GM21723 (cell line): ENCODE results near the gene JUNB.
A peak's percentile ranks its signal among the peaks of the same experiment; 100 is the strongest.
"Not testable (repeated sequence)": the region's sequence is repeated elsewhere in the genome, so short reads cannot be mapped to it uniquely, and the experiment has no call there.

Experiments
- ATAC-seq: cut with Tn5 transposase; IDR thresholded peaks from one replicate; pipeline ENCODE4 v1.9.1; 2021; ENCODE audit warnings: mild to moderate bottlenecking, moderate library complexity; ENCODE audit not compliant: unreplicated experiment

Gene JUNB

DNA sequence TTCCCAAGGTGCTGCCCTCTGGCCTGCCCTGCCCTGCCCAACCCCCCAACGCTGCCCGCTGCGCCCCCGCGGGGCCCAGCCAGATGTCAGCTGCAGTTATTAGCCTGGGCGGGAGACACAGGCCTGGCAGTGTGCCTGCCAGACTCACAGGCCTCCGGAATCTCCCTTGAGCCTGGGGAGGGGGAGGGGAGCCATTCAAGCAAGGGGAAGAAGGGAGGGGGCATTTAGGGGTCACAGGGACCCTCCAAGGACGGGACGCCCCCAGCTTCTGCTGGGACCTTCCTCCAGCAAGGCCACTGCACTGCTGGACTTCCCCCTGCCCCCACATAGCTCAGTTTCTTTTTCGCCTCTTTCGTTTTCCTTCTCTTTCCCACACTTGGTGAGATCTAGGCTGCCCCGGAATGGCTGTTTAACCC lies 2.6 kb upstream of the JUNB start:
- ATAC-seq, result no peak

DNA sequence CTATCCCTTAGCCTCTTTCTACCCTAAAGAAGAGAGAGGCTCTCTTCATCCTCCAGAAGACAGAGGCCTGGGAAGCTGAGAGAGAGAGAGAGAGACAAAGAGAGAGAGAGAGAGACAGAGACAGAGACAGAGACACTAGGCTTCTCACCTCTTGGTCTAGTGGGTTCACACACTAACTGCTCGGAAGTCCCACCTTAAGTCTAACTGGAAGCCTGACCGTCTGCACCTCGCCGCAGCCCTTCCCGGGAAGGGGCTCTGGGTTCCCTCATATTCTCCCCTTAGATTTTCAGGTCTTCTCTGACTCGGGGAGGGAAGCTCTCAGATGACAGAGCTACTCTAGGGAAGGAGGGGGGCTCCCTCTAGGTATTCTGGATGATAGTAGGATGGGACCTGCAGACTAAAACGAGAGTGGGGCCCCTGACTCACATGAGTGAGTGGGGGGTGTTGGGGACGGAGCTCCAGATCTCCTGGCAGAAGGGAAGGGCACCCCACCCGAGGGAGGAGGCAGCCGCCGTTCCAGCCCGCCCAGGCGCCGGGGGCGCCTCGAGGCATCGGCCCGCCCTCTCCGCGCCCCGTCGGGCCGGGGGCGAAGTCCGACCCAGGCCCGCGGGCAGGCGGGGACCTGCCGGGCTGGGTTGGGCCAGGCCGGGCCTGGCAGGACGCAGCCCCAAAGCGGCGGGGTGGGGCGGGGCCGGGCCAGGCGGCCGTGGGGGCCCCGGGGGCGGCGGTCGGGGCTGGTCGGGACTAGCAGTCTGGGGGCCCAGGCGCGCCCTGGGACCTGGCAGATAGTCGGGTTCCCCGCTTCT lies 2.0 kb upstream of the JUNB start:
- ATAC-seq, result no peak

DNA sequence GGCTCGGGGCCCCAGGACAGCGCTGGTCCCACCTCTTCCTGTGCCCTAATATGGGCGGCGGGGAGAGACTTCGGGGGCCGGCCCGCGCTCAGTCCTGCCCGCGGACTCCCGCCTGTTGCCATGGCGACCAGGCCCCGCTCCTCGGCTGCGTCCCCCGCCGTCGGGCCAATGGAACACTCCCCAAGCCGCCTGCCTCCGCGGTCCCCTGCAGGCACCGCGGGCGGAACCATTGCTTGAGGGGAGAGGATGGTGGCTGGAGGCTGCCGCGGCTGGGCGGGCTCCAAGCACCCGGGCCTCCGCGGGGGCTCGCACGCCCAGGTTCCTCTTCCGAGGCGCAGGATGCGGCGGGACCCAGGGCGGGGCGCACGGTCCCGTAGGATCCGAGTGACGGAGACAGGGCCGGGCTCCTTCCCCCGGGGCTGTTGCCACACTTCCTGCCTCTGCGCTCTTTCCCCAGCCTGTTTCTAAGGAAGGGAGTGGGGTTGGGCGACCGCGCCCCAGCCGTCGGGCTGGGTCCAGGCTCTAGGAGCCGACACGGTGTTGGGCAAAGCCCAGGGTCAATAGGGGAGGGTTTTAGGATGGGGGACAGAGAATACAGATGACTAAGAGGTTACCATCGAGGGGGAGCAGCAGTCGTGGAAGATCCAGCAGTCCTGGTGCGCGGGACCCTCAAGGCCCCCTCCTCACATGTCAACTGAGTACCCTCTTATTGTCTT lies 1.2 kb upstream of the JUNB start:
- peak; percentile 40 for ATAC-seq

GRCh38 chr19:12790628-12791344 lies 500 bp upstream of the JUNB start:
- ATAC-seq, result no peak

DNA sequence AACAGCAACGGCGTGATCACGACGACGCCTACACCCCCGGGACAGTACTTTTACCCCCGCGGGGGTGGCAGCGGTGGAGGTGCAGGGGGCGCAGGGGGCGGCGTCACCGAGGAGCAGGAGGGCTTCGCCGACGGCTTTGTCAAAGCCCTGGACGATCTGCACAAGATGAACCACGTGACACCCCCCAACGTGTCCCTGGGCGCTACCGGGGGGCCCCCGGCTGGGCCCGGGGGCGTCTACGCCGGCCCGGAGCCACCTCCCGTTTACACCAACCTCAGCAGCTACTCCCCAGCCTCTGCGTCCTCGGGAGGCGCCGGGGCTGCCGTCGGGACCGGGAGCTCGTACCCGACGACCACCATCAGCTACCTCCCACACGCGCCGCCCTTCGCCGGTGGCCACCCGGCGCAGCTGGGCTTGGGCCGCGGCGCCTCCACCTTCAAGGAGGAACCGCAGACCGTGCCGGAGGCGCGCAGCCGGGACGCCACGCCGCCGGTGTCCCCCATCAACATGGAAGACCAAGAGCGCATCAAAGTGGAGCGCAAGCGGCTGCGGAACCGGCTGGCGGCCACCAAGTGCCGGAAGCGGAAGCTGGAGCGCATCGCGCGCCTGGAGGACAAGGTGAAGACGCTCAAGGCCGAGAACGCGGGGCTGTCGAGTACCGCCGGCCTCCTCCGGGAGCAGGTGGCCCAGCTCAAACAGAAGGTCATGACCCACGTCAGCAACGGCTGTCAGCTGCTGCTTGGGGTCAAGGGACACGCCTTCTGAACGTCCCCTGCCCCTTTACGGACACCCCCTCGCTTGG lies 966 bp downstream of the JUNB start:
- ATAC-seq, result no peak

DNA sequence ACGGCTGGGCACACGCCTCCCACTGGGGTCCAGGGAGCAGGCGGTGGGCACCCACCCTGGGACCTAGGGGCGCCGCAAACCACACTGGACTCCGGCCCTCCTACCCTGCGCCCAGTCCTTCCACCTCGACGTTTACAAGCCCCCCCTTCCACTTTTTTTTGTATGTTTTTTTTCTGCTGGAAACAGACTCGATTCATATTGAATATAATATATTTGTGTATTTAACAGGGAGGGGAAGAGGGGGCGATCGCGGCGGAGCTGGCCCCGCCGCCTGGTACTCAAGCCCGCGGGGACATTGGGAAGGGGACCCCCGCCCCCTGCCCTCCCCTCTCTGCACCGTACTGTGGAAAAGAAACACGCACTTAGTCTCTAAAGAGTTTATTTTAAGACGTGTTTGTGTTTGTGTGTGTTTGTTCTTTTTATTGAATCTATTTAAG lies 1.6 kb downstream of the JUNB start:
- no peak for ATAC-seq

GRCh38 chr19:12793290-12794195 lies 2.3 kb downstream of the JUNB start:
- ATAC-seq, result peak; percentile 29

GRCh38 chr19:12794196-12794941 lies 3.1 kb downstream of the JUNB start:
- ATAC-seq, result no peak

DNA sequence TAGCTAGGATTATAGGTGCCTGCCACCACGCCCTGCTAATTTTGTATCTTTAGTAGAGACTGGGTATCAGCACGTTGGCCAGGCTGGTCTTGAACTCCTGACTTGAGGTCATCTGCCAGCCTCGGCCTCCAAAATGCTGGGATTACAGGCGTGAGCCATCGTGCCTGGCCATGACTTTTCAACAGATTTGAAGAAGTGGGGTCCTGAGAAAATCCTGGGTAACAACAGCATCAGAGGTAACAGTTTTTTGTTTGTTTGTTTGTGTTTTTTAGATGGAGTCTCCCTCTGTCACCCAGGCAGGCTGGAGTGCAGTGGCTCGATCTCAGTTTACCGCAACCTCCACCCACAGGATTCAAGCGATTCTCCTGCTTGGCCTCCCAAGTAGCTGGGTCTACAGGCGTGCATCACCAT lies 3.7 kb downstream of the JUNB start:
- ATAC-seq, result no peak

DNA sequence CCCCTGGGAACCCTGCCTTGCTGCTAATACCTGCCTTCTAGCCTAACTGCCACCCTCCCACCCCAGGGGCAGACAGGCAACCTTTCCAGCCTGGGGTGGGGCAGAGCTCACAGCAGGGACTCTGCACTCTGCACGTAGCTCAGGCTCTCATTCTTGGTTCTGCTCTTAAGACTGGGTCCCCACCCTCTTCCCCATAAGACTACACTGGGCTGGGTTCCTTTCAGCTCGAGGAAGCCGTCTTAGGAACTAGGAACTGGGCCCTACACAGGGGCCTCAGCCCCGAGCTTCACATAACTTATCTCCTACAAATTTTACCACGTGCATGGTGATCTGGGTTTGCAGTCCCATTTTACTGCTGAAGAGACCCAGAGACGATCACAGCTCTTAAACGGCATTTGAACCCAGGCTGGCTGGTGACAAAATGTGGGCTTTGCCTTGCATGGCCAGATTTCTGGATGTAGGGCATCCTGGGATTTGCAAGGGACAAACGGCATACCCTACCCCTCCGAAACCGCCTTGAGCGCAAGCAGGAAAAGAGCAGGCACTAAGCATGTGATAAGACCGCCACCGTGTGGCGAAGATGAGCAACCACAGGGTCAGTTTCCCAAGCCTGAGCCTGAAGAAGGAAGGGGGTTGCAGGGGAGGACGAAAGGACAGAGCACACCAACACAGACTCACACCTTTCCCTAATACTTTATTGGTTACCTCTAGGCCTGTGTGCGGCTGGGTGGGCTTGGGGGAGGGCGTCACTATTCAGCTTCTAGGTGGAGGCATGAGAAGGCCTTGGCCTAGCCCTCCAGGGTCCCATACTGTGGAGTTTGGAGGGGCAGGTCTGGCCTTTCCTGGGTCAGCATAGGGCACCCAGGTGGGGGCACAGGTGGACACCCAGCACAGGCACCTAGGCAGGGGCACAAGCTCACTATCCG lies 5.1 kb downstream of the JUNB start:
- no peak for ATAC-seq

DNA sequence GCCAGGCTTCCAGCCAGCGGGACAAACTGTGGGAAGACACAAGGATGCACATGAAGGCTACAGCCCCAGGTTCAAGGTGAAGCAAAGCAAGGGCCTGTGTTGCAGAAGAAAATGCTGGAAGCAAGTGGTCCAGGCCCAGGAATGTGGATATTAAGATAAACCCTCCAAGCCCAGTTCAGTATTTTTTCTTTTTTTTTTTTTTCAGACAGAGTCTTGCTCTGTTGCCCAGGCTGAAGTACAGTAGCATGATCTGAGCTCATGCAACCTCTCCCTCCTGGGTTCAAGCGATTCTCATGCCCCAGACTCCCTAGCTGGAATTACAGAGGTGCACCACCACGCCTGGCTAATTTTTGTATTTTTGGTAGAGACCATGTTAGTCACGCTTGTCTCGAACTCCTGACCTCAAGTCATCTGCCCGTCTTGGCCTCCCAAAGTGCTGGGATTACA lies 5.9 kb downstream of the JUNB start:
- no peak for ATAC-seq

- not testable (repeated sequence) for ATAC-seq
Measured at GRCh38 chr19:12797607-12798006, 6.3 kb downstream of the JUNB start.

DNA sequence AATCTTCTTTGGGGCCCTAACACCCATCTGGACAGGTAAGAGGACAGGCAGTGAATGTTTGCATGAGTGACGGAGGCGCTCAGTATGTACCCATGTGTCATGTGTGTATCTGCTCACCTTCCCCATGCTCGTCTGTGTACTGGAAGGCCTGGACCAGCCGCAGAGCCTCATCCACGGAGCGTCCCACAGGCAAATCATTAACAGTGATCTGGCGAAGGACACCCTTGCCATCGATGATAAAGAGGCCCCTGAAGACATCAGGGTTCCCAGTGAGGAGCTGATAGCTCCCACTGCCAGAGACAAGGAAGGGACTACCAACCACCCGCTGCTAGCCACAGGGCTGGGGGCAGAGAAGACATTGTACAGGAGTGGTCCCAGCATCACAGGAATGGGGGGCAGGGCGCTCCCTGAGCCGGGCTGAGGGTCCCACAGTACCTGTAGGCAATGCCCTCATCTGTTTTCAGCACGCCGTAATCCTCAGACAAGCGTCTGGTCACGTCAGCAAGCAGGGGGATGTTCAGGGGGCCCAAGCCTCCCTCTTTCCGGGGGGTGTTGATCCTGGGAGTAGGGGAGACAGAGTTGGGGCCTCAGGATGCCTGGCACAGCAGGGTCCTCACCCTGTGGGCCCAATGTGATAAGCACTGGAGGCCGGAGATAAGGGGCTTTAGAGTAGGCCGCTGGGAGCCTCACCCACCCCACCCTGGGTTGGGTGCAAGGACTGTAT lies 8.6 kb downstream of the JUNB start:
- no peak for ATAC-seq

DNA sequence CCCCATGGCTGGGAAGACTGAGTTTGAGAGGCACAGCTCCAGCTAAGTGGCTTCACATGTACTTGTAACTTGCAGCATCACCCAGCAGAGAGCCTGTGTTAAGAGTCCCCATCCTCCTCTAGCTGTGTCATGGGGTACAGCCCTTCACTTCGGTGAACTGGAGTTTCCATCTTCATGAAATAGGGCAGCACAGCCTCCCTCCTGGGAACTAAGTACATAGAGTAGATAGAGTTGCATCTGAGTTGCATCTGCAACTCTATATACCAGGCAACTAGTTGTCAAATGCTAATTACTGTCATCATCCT lies 9.1 kb downstream of the JUNB start:
- ATAC-seq, result no peak

- peak; percentile 9 for ATAC-seq
Measured at GRCh38 chr19:12800923-12801465, 9.7 kb downstream of the JUNB start.

GRCh38 chr19:12801466-12802266 lies 10.4 kb downstream of the JUNB start, which contains the start of the genes PRDX2 and THSD8:
Gene PRDX2 (minus strand): TSS chr19:12801800. CDS start chr19:12801261, 539 bp downstream.
Gene THSD8 (plus strand): TSS chr19:12802069. CDS start chr19:12802072, 3 bp downstream.
- ATAC-seq, result peak; percentile 49
